Pulmonary artery endothelial cell (primary cell): ENCODE data around the gene IQGAP1. TPM values are rescaled to one million over a fixed set of nuclear protein-coding genes. Genes with fewer than 3 reads are reported as not detected.
"Not testable (repeated sequence)": the region's sequence is repeated elsewhere in the genome, so short reads cannot be mapped to it uniquely, and the experiment has no call there.

Source experiments
- DNase-seq: peaks from one replicate; pipeline ENCODE4 v3.0.0-alpha.2; 2011; ENCODE audit warnings: low read depth, low spot score
- total RNA-seq: library from RNA; depleted of rRNA; stranded (reverse); fragments of >200 nt; gene quantifications from 2 replicates; pipeline ENCODE4 v1.2.3, GENCODE V29; 2014

Gene IQGAP1
- total RNA-seq, 1 donor from 2014 or later: 197 TPM

GRCh38 chr15:90483012-90483307, 94.9 kb downstream of the IQGAP1 start:
- DNase-seq: no peak

- no peak for DNase-seq
Measured at GRCh38 chr15:90483637-90484036, 95.6 kb downstream of the IQGAP1 start.

- DNase-seq: no peak
Measured at GRCh38 chr15:90487186-90487585, 99.1 kb downstream of the IQGAP1 start.

- DNase-seq: no peak
Measured at GRCh38 chr15:90489514-90489913, 101.5 kb downstream of the IQGAP1 start.

GRCh38 chr15:90489944-90490343, 101.9 kb downstream of the IQGAP1 start:
- DNase-seq: no peak

GRCh38 chr15:90493647-90494046, 105.6 kb downstream of the IQGAP1 start:
- DNase-seq: no peak

- DNase-seq: no peak
Measured at GRCh38 chr15:90495067-90495466, 107.0 kb downstream of the IQGAP1 start.

- DNase-seq: no peak
Measured at GRCh38 chr15:90496791-90497190, 108.7 kb downstream of the IQGAP1 start.

GRCh38 chr15:90497376-90497775, 109.3 kb downstream of the IQGAP1 start:
- DNase-seq: no peak

- DNase-seq: no peak
Measured at GRCh38 chr15:90497912-90498311, 109.9 kb downstream of the IQGAP1 start.

- DNase-seq: no peak
Measured at GRCh38 chr15:90500171-90500570, 112.1 kb downstream of the IQGAP1 start.

- DNase-seq: no peak
Measured at GRCh38 chr15:90501898-90502297, 113.9 kb downstream of the IQGAP1 start.

- DNase-seq: not testable (repeated sequence)
Measured at GRCh38 chr15:90510781-90511180, 122.7 kb downstream of the IQGAP1 start.

GRCh38 chr15:90511211-90511618, 123.2 kb downstream of the IQGAP1 start:
- not testable (repeated sequence) for DNase-seq

- DNase-seq: no peak
Measured at GRCh38 chr15:90512276-90512675, 124.2 kb downstream of the IQGAP1 start.

- no peak for DNase-seq
Measured at GRCh38 chr15:90512981-90513380, 124.9 kb downstream of the IQGAP1 start.

GRCh38 chr15:90513448-90513847, 125.4 kb downstream of the IQGAP1 start:
- no peak for DNase-seq

GRCh38 chr15:90513893-90514292, 125.9 kb downstream of the IQGAP1 start:
- not testable (repeated sequence) for DNase-seq

- DNase-seq: no peak
Measured at GRCh38 chr15:90519688-90520087, 131.6 kb downstream of the IQGAP1 start.

- no peak for DNase-seq
Measured at GRCh38 chr15:90520365-90520764, 132.3 kb downstream of the IQGAP1 start.

- no peak for DNase-seq
Measured at GRCh38 chr15:90523373-90523772, 135.3 kb downstream of the IQGAP1 start.

- not testable (repeated sequence) for DNase-seq
Measured at GRCh38 chr15:90524018-90524803, 136.2 kb downstream of the IQGAP1 start.

GRCh38 chr15:90529011-90529370, 140.9 kb downstream of the IQGAP1 start:
- no peak for DNase-seq
